GM12873 (cell line): ENCODE data around the gene CFI.

Experiments used
- CTCF ChIP-seq: IDR thresholded peaks from 2 replicates; pipeline ENCODE4 v1.5.1; 2012; ENCODE audit warnings: low read depth, mild to moderate bottlenecking, moderate library complexity, low read length, control low read depth; ENCODE audit not compliant: insufficient read depth; ENCODE audit errors: missing control alignments

The CFI gene

GRCh38 chr4:109746728-109747127 lies 55.1 kb downstream of the CFI start:
- TF ChIP-seq CTCF, result no peak

GRCh38 chr4:109745830-109746229 lies 56.0 kb downstream of the CFI start:
- no peak for TF ChIP-seq CTCF

GRCh38 chr4:109739547-109739946 lies 62.3 kb downstream of the CFI start:
- no peak for TF ChIP-seq CTCF

- no peak for TF ChIP-seq CTCF
These were observed 63.5 kb downstream of the CFI start for GRCh38 chr4:109738104-109738872.

- TF ChIP-seq CTCF, result no peak
These were observed 66.0 kb downstream of the CFI start for GRCh38 chr4:109735566-109736365.

GRCh38 chr4:109733728-109734127 lies 68.1 kb downstream of the CFI start:
- no peak for TF ChIP-seq CTCF
